Peyer's patch (tissue), 4 donors: ENCODE results near the gene RHCE.
"Not testable (repeated sequence)": the region's sequence is repeated elsewhere in the genome, so short reads cannot be mapped to it uniquely, and the experiment has no call there.

Experiments used
- CTCF ChIP-seq, 6 experiments: fragments of 450-650 bp in 4 of 6; fragments of 200-600 bp in 2 of 6; sonication (generic) in 1 of 6; IDR thresholded peaks; one replicate each; pipeline ENCODE4 v1.5.1; 2017 to 2019; ENCODE audit warnings: antibody characterized with exemption in 6 of 6, mild to moderate bottlenecking in 3 of 6, moderate library complexity in 1 of 6
- POLR2A ChIP-seq, 2 donors: fragments of 450-650 bp; IDR thresholded peaks; one replicate each; pipeline ENCODE4 v1.5.1; 2017; ENCODE audit warnings: antibody characterized with exemption in 2 of 2, mild to moderate bottlenecking in 2 of 2, moderate library complexity in 2 of 2

GRCh38 chr1:25378367-25378766 lies 42.3 kb downstream of the RHCE start:
- TF ChIP-seq POLR2A, CTCF (IDR thresholded peaks at IDR 0.05): not testable (repeated sequence)
